Measurements from ENCODE around the gene MRPL52. TPM values are rescaled to one million over a fixed set of nuclear protein-coding genes. Genes with fewer than 3 reads are reported as not detected.

The MRPL52 gene
- total RNA-seq, 1 donor from 2014 or later = 74.4 TPM

GRCh38 chr14:22813145-22813544 lies 16.5 kb upstream of the MRPL52 start:
- H3K9me3 Mint-ChIP-seq = no peaks in the 10 kb centered on the region
- H3K27ac Mint-ChIP-seq = no peak overlapping the region
- no peak for DNase-seq (ENCODE audit: low spot score in 2 of 2, unreplicated experiment in 2 of 2)
- no peak overlapping the region for H3K4me3 Mint-ChIP-seq
- H3K4me1 Mint-ChIP-seq = peaks cover 30% of the 10 kb centered on the region
- no peak for TF ChIP-seq CTCF (IDR thresholded peaks at IDR 0.05; ENCODE audit: unreplicated experiment)
- H3K27me3 Mint-ChIP-seq (ENCODE audit: low read depth) = no peaks in the 10 kb centered on the region
- no peaks in the 10 kb centered on the region for H3K36me3 Mint-ChIP-seq

- H3K36me3 Mint-ChIP-seq = no peaks in the 10 kb centered on the region
- H3K27me3 Mint-ChIP-seq (ENCODE audit: low read depth) = no peaks in the 10 kb centered on the region
- H3K4me1 Mint-ChIP-seq = peaks cover 29% of the 10 kb centered on the region
- H3K27ac Mint-ChIP-seq = peak overlapping the region; percentile 62
- TF ChIP-seq CTCF (IDR thresholded peaks at IDR 0.05; ENCODE audit: unreplicated experiment) = no peak
- no peak for DNase-seq (ENCODE audit: low spot score in 2 of 2, unreplicated experiment in 2 of 2)
- no peak overlapping the region for H3K4me3 Mint-ChIP-seq
- no peaks in the 10 kb centered on the region for H3K9me3 Mint-ChIP-seq
Observed at GRCh38 chr14:22814373-22814772, 15.3 kb upstream of the MRPL52 start.

GRCh38 chr14:22814941-22815713 lies 14.6 kb upstream of the MRPL52 start, which contains the start of gene SLC7A7:
SLC7A7 (minus strand) TSS chr14:22815435; CDS start chr14:22813398, 2,037 bp downstream.
- H3K4me1 Mint-ChIP-seq = peaks cover 36% of the 10 kb centered on the region
- H3K4me3 Mint-ChIP-seq = peak within 1 kb of the TSS; percentile 15
- no peak for TF ChIP-seq CTCF (IDR thresholded peaks at IDR 0.05; ENCODE audit: unreplicated experiment)
- no peaks in the 10 kb centered on the region for H3K36me3 Mint-ChIP-seq
- no peaks in the 10 kb centered on the region for H3K9me3 Mint-ChIP-seq
- no peak for DNase-seq (ENCODE audit: low spot score in 2 of 2, unreplicated experiment in 2 of 2)
- peak within 1 kb of the TSS; percentile 62 for H3K27ac Mint-ChIP-seq
- no peaks in the 10 kb centered on the region for H3K27me3 Mint-ChIP-seq (ENCODE audit: low read depth)

GRCh38 chr14:22819151-22819988 lies 10.3 kb upstream of the MRPL52 start:
- H3K4me1 Mint-ChIP-seq = peaks cover 55% of the 10 kb centered on the region
- no peak overlapping the region for H3K4me3 Mint-ChIP-seq
- no peak for TF ChIP-seq CTCF (IDR thresholded peaks at IDR 0.05; ENCODE audit: unreplicated experiment)
- H3K9me3 Mint-ChIP-seq = no peaks in the 10 kb centered on the region
- H3K27me3 Mint-ChIP-seq (ENCODE audit: low read depth) = no peaks in the 10 kb centered on the region
- no peak for DNase-seq (ENCODE audit: low spot score in 2 of 2, unreplicated experiment in 2 of 2)
- H3K27ac Mint-ChIP-seq = peak overlapping the region; percentile 93
- no peaks in the 10 kb centered on the region for H3K36me3 Mint-ChIP-seq

- no peak overlapping the region for H3K4me3 Mint-ChIP-seq
- peaks cover 49% of the 10 kb centered on the region for H3K4me1 Mint-ChIP-seq
- no peaks in the 10 kb centered on the region for H3K9me3 Mint-ChIP-seq
- DNase-seq (ENCODE audit: low spot score in 2 of 2, unreplicated experiment in 2 of 2) = no peak
- no peak overlapping the region for H3K27ac Mint-ChIP-seq
- no peaks in the 10 kb centered on the region for H3K36me3 Mint-ChIP-seq
- TF ChIP-seq CTCF (IDR thresholded peaks at IDR 0.05; ENCODE audit: unreplicated experiment) = no peak
- H3K27me3 Mint-ChIP-seq (ENCODE audit: low read depth) = no peaks in the 10 kb centered on the region
Observed at GRCh38 chr14:22820731-22821130, 9.0 kb upstream of the MRPL52 start.

Data from mesothelial cell of epicardium (in vitro differentiated cells).